Stimulated activated CD8-positive, alpha-beta memory T cell treated with anti-CD3 and anti-CD28 coated beads, Interleukin-7, amount 100 ng/mL, for 48 hours (primary cell): ENCODE data around the gene KCNAB2.

ENCODE experiments used
- DNase-seq, 2 donors: peaks; one replicate each; pipeline ENCODE4 v3.0.0-alpha.2; 2020; ENCODE audit warnings: low read depth in 1 of 2; ENCODE audit errors: extremely low read depth in 1 of 2

Gene KCNAB2

DNA sequence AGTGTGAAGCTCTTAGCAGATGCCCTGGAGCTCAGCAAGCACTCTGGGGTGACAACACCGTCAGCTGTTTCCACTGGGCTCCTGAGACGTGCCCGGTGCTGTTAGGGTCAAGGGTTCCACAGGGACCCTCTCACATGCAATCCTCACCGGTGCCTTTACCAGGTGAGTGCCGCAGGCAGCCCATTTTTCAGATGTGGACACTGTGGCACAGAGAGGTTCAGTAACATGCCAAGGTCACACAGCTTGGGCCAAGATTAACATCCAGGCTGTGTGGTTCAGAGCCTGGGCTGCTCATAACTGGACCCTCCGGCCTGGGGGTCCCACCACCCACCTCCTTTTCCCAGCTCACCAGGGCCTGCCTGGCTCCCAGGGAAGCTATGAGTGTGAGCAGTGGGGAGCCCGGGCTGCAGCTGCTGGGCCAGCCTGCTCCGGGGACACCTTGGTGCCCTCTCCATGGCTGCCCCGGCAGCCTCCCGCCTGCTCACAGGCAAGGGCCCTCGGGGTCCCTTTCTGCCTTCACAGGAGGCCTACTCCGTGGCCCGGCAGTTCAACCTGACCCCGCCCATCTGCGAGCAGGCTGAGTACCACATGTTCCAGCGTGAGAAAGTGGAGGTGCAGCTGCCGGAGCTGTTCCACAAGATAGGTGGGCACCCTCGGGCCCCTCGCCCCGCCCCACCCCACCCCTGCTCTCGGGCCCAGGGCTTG is 49.3 kb downstream of the KCNAB2 start:
- no peak for DNase-seq

DNA sequence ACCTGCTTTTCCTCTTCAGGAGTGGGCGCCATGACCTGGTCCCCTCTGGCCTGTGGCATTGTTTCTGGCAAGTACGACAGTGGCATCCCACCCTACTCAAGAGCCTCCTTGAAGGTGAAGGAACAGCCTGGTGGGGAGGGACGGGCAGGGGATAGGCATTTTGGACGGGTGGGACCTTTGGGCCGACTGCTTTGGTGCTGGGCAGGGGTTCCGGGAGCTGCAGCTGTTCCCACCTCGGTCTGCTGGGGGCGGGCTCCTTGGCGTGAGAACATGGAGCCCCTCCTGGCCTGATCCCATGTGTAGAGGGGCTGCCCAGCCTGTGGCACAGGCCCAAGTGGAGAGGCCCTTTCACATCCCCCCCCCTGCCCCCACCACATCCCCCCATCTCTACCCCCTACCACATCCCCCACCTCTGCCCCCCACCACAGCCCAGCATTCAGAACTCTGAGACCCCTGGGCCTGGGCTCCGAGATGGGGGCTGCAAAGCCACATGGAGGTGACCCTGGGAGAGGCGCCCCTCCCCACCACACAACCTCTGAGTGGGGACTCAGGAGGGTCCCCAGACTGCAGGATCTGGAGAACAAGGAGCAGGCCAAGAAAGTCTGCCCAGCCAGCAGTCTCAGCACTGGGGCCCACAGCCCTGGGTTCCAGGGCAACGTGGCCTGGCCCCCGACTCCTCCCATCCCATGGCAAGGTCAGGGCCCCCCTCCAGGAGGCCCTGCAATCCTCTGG is 50.0 kb downstream of the KCNAB2 start:
- DNase-seq: no peak

DNA sequence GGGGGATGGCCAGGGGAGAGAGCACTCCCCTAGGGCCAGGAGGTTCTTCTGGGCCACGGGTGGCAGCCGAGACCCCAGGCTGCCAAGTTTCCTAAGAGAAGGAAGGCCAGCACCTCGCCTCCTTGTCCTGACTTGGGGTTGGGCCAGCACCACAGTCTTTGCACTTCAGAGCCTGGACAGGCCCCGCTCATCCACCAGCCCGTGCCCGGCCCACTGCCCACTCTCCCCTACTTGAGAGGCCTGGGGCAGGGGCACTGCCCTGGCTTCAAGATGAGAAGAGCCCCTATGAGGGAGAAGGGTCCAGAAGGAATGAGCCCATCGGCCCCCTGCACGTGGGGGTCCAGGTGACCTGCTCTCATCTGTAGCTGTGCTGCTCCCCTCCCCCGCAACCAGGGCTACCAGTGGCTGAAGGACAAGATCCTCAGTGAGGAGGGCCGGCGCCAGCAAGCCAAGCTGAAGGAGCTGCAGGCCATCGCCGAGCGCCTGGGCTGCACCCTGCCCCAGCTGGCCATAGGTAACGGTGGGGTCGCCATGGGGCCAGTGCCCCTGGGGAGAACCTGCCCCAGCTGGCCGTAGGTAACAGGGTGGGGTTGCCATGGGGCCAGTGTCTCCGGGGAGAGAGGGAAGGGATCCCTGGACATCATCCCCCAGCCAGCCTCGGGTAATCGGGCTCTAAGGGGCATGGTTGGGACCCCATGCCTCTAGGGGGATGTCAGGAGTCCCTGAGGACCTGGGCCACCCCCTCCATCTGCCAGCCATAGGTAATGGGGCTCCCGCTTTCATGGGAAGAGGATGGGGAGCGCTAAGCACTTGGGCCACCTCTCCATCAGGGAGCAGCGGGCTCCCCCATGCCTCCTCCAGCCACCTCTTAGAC is 50.8 kb downstream of the KCNAB2 start:
- no peak for DNase-seq

DNA sequence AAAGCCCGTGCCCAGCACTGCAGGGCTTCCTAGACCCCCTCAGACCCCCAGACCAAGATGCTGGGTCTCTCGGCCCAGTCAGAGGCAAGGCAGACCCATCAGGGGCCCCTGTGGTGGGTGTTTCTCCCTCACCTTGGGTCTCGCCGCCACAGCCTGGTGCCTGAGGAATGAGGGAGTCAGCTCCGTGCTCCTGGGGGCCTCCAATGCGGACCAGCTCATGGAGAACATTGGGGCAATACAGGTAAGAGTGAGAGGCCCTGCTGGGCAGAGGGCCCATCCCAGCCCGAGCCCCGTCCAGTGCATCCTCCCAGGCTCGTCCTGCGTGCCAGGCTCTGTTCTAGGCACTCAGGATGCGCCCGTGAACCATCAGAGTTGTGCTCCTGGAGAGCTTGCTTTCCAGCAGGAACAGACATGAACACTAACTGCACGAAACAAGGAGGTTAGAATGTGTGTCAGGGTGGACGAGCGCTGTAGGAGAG is 51.5 kb downstream of the KCNAB2 start:
- DNase-seq: no peak

GRCh38 chr1:6097824-6098223 is 52.1 kb downstream of the KCNAB2 start:
- DNase-seq: no peak

DNA sequence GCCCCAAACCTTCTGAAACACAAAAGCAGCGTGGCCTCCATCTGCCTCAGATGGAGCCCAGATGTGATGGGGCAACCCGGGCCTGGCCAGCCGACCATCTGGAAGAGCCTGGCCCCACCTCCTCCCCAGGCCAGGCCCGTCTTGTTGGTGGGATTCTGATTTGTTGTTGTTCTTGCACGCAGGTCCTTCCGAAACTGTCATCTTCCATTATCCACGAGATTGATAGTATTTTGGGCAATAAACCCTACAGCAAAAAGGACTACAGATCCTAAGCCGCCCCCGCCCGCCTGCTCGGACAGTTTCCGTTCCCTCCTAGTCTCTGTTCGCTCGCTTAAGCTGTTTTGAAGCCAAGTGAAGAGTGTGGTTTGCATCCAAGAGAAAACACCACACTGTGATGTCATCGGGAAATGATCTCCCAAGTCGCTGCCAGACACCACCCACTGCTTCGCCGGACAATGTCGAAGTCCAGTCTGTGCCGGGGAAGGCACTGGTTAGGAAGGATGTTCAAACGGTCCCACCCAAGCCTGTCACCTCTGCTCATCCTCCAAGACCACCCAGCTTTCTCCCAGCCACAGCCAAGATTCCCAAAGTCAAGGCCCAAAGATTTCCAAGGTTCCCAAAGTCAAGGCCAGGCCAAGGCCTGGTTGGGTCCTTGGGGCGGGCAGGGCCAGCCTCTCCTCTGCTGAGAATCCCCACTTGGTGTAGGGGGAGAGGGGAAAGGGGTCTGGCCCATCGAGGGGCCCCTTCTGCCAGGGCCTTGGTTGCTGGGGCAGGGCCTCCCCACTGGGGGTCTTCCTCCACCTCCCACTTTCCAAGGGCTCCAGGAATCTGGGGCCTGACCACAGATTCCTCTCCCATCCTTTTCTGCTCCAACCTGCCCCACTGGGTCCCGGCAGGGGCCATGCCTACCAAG is 52.9 kb downstream of the KCNAB2 start:
- no peak for DNase-seq

DNA sequence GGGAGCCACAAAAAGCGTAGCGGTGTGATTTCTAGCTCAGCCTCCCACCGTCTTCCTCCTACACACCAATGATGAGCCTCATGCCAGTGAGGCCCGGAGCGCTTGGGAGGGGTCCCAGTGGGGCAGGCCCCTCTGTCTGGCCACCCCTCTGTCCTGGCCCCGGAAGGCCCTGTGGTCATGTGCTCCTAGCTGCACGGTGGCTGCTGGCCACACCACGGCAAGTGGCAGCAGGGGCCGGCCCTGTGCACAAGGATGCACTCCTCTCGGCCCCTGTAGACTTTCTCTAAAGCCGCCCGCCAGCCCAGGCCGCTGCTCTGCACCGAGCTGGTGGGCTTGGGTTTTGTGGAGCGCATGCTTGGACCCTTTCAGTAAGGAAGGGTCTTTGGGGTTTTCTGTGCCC is 53.6 kb downstream of the KCNAB2 start:
- DNase-seq: no peak

DNA sequence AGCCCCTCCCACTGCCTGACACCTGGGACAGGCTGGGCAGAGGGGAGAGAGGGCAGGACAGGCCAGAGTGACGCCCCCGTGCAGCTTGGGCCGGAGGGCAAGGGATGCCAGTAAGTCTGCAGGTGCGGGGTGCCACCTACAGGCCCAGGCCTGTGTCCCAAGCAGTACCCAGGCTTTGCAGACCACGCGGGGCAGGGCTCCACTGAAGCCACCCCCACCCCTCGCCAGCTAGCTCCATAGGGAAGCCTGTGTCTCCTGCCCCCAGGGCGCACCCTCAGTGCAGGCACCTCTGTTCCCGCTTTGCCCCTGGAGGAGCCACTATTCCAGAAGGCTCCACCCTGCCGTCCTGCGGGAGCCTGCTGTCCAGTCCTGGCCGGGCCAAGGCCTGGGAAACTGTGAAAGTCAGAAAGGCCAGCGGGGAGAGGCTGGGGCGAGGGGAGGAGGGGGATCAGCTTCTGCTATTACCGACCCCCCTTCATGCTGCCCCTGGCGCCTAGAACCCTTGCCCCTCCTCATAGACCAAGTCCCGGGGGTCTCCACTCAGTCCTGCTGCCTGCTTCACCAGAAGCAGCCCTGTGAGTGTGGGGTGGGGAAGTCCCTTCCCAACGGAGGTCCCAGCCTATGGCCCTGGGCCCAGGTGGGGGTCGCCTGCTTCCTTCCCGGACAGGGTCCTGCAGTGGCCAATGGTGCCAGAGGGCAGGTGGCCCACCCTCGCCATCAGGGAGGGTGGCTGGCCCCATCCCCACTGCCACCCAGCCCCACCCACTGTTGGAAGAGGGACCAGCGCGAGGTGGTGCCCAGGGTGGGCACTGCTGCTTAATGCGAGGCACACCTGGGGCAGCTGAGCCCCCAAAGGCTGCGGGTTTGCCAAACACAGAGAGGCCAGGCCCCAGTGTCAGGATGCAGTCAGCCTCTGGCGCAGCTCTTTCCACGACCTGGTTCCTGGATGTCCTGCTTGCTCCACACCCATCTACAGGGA is 54.4 kb downstream of the KCNAB2 start:
- no peak for DNase-seq

GRCh38 chr1:6100861-6101783 is 55.4 kb downstream of the KCNAB2 start:
- no peak for DNase-seq

GRCh38 chr1:6101826-6102531 is 56.3 kb downstream of the KCNAB2 start:
- DNase-seq: no peak

- no peak for DNase-seq
These were observed 56.8 kb downstream of the KCNAB2 start for GRCh38 chr1:6102532-6102845.

DNA sequence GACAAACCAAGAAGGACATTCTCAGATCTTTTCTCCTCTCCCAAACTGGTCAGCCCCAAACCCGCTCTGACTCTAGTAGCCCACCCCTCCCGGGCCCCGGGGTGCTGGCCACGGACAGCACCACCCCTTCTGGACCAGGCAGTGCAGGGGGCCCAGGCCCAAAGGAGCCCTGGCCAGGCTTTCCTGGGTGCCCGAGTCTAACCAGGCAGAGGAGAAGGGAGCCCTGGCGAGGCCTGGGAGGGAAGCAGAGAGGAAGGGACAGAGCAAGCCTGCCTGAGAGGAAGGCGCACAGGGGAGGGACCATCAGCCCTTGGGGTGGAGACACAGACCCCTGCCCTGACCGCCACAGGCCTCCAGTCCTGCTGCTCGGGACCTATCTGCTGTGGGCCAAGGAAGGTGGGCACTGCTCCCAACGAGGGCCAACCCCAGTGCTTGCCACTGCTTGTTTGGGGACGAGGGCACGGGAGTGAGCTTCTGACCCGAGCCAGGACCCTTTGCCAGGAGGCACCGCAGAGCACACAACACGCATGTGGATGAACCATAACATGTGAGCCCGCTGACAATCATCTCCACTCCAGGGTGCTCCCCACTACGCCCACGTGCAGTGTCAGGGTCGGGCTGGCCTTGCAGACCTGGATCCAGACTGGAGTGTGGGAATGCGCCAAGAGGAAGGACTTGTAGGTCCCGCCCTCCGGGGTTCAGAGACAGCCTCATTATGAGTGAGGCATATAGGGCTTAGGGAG is 57.6 kb downstream of the KCNAB2 start:
- DNase-seq: no peak

- DNase-seq: no peak
These were observed 58.3 kb downstream of the KCNAB2 start for GRCh38 chr1:6103854-6104530.

DNA sequence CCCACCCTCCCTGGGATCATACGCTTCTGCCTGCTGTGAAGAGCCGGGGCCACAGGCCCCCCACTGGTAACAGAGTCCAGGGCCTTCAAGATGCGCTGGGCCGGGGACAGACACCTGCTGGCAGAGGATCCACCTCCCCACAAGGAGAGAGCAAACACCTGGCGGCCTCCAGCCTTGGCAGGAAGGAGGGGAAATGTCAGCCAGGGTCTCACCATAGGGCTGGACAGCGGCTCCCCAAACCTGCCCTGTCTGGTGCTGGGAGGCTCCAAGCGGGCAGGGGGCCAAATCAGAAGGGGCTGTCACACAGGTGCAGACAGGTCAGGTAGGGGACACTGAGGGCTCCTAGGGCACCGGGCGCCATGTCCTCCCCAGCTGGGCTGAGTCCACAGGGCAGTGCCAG is 58.9 kb downstream of the KCNAB2 start:
- no peak for DNase-seq

DNA sequence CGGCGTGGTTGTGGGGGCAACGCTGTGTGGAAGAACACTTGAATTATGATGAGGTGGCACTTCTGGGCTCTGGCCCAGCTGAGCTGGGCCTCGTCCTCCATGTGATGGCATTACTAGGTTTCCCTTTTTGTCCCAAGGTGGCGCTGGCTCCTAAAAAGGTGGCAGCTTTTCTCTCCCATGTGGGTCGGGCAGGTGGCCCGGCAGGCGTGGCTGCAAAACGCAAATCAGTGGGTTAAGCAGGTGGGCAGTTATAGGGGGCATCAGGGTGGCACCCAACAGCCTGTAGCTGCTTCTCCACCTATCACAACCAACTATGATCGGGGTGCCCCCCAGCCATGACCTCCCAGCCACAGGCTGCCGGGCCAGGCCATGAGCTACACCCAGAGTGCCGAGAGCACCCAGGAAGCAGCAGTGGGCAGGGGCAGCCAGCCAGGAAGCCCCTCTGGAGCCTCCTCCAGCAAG is 59.6 kb downstream of the KCNAB2 start:
- DNase-seq: no peak

- no peak for DNase-seq
These were observed 60.1 kb downstream of the KCNAB2 start for GRCh38 chr1:6105763-6106162.
